Activated CD4-positive, CD25-positive, alpha-beta regulatory T cell treated with anti-CD3 and anti-CD28 coated beads, Interleukin-2, amount 50 U/mL, for 16 hours (primary cell): Measurements from ENCODE around the gene SH3PXD2A.

Experiments
- DNase-seq: peaks from one replicate; pipeline ENCODE4 v3.0.0-alpha.2; 2020; ENCODE audit warnings: low read depth, low spot score

The SH3PXD2A gene

DNA sequence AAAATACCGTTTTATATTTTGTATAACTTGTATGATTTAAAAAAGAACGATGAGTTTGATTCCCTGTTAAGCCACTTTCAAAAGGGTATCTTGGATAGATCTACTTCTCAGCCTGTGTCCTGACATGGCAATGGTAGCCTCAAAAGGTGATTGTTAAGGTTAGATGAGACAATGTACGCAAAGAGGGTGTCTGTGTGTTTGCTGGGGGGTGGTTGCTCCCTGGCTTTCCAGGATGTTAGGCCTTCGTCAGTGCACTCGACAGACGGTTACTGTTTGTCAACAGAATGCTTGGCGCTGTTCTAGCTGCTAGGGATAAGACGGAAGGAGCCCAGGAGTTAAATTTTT, 271.5 kb downstream of the SH3PXD2A start:
- DNase-seq, result no peak

DNA sequence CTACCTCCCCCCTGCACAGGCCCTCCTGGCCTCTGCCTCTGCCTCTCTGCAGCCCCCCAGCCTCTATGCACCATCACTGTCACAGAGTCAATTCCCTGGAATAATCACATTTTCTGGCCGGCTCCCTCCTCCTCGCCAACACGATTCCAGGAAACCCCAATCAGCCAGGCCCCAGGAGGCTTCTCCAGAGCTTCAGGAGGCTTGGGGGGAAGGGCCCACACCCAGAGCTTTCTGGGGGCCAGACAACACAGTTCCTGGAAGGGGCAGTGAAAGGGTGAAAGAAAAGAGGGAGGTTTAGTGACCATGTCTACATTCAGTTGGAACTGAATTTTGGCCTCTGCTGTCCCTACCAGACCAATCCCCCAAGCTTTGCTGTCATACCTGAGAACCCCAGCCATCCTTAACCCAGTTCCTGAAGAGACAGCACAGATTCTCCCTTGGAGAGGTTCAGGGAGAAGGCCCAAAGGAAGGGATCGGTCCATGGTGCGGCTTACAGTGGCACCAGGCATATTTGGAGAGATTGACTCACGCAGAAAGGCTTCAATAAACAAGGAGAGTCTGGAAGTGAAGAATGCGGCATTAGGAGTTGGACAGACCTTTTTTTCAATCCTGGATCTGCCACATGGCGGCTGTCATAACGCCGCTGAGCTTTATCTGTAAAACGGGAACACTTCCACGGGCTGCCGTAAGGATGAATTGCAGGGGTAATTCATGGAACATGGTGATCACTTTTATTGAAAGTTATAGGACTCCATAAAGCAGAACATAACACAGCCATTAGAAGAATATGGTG, 272.8 kb downstream of the SH3PXD2A start:
- no peak for DNase-seq

DNA sequence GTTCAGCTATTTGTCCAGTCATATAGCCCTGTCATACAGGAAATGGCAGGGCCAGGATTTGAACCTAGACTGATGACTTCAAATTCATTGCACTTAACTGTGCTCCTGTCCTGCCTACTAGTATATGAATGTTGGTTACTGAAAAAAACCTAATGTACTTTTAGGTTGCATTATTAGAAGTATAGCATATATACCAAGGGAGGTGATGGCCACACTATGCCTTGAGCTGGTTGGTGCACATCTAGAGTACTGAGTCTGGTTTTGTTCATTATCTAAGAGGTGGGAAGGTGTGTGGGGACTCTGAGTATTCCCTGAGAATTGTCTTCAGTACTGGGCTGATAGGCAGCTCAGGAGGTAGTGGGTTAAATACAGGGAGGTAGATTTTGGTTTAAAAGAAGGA, 273.9 kb downstream of the SH3PXD2A start:
- no peak for DNase-seq

DNA sequence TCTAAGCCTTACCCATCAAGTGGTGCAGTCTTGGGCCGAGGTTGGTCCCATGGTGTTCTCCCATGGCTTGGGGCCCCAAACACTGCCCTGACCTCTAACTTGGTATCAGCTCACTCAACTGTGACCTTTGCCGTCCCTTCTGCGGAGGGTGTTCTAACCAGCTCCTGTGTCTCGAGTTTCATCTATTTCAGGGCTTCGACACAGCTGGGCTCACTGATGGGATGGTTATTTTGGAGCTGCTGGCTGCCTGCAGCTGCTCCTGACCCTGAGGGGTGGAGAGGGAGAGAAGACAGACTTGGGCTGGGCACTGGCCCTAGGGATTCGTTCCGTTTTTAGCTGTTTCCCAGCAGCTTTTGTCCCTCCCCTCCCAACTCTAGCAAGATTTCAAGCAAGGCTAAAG, 274.9 kb downstream of the SH3PXD2A start:
- no peak for DNase-seq

DNA sequence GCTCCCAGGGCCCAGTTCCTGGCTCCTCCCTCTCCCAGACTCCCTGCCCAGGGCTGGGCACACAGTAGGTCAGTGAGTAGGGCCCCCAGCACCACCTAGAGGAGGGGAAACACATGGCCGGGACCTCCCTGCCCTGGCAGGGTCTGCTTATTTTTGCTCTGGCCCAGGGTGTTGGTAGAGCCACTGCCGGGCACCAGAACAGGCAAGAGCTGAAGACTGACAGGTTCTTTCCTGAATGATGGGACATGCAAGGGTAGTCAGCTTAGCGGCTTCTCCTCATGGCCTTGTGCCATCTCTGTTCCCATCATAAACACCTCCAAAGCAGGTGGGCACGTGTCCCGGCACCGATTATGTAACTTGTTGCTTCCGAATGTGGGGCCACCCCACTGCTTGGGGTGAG, 275.4 kb downstream of the SH3PXD2A start:
- DNase-seq, result no peak

DNA sequence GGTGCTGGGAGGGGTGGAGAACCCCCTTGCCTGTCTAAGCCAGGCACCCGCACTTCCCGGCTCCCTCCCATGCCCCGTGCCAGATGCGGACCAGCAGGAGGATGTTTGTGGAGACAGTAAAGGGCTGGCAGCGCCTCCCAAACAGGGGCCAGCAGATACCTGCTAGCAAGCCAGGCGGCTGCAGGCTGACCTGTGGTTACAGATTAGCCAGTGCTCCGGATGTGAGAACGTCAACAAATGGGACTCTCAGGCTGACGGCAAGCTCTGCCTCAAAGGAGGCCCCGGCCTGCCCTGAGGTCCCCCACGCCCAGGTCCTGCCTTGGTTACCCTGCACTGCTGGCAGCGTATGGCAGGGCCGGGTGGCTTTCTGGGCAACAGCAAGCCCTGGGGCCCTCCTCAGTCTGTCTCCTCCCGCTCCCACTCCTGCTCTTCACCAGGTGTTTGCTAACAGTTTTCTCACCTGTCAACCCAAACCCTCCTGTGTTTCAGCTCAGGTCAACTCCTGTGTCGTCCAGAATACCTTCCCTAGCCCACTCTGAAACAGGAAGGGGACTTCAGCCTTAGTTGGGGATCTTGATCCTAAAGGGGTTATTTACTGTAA, 276.5 kb downstream of the SH3PXD2A start:
- DNase-seq, result no peak

DNA sequence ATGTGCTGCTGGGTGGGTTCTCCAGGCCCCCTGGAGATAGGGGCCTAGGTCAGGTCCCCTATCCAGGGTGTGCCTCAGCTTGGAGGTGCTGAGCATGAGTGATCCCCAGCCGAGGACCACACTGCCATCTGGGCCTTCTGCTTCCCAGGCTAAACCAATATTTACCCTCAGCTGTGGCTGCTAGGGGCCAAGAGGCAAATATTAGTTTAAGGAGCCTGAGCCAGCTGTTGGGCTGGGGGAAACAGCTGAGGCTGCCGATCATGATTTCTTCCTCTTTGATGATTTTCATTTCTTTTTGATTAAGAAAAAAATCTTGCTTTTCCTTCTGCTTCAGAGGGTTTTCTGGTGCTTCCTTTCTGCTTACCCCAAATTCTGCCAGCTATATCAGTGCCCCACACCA, 278.5 kb downstream of the SH3PXD2A start:
- DNase-seq, result no peak

DNA sequence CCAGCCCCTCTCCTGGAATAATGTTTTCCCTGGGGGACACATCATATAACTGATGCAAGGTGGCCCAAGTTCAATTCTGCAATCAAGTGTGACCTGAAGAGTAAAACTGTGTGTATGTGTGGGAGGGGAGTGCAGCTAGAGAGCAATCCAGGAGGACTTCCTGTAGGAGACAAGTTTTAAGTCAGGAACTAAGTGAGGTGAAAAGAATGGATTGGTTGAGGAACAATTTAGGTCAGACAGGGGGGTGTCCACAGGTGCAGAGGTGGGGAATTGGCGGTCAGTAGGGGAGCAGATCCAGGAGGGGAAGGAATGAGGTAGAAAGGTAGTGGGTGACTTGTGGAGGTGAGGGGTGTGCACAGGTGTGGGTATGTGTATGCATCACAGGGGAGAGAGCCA, 279.3 kb downstream of the SH3PXD2A start:
- DNase-seq, result no peak

DNA sequence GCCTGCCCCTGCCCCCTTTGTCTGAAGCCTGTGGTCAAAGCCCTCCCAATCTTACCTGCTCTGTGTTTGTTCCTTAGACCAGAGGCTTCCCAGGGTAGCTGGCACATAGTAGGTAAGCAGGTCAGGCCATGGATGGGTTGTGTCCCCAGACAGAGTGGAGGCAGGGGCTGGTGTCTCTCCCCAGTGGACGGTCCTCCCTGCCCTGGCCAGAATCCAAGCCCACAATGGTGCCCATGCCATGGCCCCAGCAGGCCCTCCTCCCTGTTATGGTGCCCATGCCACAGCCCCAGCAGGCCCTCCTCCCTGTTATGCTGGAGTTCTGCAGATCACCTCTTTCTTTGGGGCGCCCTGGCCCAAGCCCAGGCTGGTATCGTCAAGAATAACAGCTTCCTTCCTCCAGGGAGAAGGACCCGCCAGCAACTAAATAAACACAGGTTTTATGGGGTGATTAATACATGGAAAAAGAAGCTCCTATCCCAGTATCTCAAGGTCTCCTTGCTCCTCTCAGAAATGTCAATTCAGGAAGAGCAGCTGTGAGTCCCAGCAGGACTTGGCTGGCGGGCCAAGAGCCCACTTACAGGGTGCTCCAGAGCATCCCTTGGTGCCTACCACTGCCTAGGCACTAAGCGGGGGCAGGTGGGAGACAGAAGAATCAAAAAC, 279.8 kb downstream of the SH3PXD2A start:
- DNase-seq, result no peak

DNA sequence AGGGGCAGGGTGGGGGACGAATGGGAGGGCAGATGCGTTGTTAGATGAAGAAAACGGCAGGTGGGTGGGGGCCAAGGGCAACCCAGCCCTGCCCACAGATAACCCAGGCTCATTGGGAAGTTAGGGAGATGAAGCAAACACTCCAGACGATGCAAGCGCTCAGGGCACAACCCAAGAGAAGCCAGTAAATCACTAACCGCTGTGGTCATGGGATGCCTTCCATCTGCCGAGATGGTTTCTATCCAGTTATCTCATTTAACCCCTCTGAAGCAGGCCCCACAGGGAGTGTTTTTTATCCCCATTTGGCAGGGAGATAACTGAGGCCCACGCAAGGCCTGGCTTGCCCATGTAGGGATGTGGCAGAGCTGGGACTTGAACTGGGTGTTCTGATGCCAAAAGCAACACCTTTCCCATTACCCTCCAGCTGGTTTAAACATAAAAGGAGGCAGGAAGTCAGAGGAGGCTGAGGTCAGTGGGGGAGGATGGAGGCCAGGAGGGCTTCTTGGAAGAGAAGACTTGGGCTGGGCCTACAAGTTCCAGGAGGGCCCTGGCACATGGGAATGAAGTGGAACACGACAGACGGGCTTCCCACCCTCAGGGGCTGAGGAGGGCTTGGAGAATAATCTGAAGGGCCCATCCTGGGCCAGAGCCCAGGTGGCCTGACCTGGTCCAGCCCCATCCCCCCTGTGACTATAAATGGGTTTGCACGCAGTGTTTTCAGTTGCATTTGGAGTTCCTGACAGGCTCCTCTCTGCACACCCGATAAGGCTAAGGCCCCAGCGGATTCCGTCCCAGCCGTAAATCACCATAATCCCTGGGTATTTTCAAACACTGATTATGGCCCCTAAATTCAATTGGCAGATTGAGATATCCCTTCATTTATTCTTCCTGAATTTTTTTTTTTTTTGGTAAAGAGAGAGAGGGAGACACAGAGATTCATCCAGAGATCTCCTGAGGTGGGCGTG, 281.0 kb downstream of the SH3PXD2A start:
- DNase-seq, result no peak

DNA sequence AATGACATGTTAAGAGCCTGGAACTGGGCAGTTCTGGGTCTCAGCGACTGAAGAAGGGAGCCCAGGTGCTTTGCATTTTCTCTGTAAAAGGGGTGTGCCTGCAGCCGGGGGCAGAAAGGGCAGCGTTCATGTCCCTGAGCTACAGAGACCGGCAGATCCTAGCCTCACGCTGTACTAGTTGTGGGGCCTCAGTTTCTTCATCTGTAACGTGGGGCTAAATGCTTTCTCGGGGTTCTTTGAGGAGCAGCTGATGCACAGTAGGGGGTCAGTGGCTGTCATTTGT, 282.2 kb downstream of the SH3PXD2A start:
- DNase-seq, result no peak

DNA sequence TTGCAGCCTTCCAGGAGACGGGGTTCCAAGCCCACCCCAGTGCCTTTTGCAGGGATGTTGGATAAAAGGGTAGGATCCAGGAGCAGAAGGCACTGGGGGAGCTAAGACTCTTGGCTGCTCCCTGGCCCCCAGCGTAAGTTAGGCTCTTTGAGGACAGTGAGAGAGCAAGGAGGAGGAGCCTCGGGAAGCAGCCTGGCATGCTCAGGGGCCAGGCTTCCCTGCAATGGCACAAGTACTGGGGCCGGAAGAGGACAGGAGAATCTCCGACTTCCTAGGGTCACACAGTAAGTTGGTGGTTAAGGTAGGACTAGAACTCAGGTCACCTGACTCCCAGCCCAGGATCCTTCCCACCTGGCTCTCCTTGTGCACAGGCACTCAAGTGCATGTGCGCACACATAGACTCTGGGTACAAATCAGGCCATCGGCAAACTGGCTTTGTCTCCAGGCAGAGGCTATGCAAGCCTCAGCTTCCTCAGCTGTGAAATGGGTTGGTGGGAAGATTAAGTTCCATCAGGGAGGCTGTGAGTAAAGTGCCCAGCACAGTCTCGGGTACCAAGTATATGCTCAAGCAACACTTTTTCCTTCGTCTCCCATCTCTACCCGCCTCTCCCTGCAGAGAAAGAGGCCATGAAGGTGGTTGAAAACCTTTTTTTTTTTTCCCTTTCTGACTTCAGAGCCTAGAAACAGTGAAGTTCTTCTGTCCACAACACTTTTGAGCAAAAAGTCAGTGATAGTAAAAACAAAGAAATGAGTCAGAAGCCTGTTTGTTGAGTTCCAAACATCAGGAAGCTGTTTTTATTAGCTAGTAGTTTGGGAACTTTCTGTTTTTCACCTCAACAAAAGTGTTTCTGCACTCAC, 282.8 kb downstream of the SH3PXD2A start:
- no peak for DNase-seq

DNA sequence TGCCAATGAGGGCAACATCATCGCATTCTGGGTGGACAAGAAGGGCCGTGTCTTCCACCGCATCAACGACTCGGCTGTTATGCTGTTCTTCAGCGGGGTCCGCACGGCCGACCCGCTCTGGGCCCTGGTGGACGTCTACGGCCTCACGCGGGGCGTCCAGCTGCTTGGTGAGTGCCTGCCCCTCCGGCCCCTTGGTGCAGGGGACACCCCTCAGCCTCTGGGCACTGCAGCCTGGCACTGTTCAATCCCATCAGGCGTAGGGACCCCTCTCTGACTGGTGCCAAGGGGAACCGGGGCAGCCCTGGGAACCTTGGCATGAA, 283.8 kb downstream of the SH3PXD2A start:
- no peak for DNase-seq

DNA sequence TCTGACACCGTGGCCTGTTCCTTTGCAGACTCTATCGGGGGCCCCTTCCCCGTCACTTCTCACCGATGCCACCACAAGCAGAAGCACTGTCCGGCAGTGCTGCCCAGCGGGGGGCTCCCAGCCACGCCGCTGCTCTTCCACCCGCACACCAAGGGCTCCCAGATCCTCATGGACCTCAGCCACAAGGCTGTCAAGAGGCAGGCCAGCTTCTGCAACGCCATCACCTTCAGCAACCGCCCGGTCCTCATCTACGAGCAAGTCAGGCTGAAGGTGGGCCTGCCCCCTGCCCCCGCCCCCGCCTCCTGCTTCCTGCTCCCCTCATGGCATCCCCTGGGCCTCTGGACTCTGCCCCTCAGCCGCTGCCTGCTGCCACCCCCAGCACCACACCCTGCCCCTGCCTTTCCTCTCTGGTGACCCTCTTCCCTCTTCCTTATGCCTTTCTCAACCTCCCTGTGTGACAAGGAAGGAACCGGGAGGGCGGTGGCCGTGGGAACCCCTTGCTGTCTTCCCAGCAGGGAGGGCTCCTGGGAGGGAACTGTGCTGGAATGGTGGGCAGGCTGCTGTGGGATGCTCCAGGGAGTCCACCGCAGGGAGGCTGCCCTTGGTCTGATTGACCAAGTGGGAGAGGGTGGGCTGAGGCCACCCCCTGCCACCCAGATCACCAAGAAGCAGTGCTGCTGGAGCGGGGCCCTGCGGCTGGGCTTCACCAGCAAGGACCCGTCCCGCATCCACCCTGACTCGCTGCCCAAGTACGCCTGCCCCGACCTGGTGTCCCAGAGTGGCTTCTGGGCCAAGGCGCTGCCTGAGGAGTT, 284.3 kb downstream of the SH3PXD2A start:
- DNase-seq, result no peak

DNA sequence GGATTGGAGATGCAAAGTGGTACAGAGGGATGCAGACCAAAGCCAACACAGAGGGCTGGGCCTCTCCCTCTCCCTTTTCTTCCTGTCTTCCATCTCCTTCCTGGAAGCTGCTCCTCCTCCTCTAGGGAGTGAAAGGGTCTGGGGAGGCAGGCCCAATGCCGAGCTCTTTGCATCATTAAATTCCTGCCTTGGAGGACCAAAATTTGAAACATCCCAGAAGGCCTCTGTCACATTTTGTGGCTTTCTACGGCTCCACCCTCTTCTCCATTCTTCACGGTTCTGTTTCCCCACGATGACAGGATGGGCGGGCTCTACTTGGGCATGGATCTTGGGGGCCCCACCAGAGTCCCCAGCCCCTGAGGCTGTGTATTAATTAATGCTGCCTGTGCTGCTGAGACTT, 285.5 kb downstream of the SH3PXD2A start:
- DNase-seq, result no peak

DNA sequence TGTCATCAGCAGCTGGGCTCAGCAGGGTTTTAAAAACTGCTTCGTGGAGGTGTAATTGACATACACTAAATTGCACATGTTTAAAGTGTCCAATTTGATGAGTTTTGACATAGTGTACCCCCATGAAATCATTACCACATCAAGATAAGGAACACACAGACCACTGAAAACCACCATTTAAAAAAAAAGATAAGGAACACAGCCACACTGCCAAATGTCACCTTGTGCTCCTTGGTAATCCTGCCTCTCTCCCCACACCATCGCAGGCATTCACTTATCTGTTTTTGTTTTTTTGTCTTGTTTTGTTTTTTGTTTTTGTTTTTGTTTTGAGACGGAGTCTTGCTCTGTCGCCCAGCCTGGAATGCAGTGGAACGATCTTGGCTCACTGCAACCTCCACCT, 286.9 kb downstream of the SH3PXD2A start:
- DNase-seq, result no peak

DNA sequence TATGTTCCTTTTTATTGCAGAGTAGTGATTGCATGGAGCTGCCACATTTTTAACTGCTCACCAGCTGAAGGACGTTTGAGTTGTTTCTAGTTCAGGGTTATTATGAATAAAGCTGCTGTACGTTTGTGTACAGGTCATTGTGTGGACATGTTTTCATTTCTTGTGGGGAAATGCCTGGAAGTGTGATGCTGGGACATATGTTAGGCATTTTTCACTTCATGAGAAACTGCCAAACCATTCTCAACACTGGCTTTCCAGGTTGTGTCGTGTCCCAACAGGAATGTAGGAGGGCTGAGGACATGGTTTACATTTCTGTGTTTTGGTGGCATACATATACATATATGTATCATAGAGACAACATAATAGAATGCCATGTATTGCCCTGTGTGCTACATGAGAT, 288.8 kb downstream of the SH3PXD2A start:
- no peak for DNase-seq

DNA sequence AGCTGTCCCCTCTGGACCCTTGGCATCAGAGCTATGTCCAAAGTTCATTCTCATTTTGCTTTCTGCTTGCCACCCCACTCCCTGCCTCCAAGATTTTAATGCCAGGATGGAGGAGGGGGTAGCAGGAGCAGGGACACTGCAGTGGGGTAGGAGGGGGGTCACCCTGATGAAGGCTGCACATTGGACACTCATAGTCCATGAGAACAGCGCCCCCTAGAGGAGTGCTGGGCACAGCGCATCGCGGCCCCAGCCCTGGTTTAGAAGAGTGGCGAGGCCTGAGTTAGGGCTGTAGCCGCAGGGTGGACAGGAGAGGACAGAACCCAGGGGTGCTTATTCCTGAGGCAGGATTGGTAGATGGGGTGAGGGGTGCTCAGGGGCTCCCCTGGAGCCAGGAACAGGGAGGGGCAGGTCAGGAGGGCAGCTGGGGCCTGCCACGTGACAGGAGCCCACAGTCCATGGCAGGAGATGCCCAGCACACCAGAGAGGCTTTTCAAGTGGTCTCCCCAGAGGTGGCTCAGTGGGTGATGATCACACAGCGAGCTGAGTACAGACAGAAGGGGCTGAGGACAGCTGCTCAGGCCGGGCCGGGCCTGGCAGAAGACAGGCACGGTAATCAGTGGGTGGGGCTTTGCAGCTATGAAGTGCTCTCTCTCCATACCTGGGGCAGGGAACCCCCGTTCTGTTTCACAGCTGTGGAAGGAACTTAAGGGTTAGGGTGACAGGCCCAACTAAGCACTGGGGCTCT, 290.4 kb downstream of the SH3PXD2A start:
- DNase-seq, result no peak

DNA sequence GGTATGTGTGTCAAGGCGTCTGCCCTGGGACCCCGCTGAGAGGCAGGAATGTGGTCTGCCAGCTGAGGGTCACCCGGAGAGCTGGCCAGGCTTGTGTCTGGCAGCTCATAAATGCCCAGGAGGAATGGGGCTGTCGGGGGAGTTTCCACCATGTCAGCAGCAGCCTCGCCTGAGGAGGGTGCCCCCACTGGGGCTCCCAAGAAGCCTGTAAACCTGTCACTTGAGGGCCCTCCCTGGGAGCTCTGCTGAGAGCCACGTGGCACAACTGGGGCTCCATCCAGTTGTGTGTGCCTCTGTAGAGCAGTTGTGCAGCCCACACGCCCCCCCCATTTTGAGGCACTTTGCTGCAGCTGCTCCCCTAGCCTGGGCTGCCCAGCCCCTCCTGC, 291.3 kb downstream of the SH3PXD2A start:
- no peak for DNase-seq
